Chondrocyte (in vitro differentiated cells): ENCODE data around the gene UVRAG. TPM values are rescaled to one million over a fixed set of nuclear protein-coding genes. Genes with fewer than 3 reads are reported as not detected.
"Not testable (repeated sequence)": the region's sequence is repeated elsewhere in the genome, so short reads cannot be mapped to it uniquely, and the experiment has no call there.

Experiments used
- DNase-seq: peaks from one replicate; pipeline ENCODE4 v3.0.0; 2021; ENCODE audit warnings: mixed read lengths, low spot score
- H3K27ac Mint-ChIP-seq: one replicate; pipeline ENCODE4 v1.8.0; 2021; ENCODE audit warnings: mild to moderate bottlenecking, moderate library complexity, mixed read lengths; ENCODE audit not compliant: unreplicated experiment
- H3K27me3 Mint-ChIP-seq: 2 replicates; pipeline ENCODE4 v1.8.0; 2021; ENCODE audit warnings: low read depth, mixed read lengths
- H3K36me3 Mint-ChIP-seq: 2 replicates; pipeline ENCODE4 v1.8.0; 2021; ENCODE audit warnings: low read depth, mixed read lengths
- H3K4me1 Mint-ChIP-seq: 2 replicates; pipeline ENCODE4 v1.8.0; 2021; ENCODE audit warnings: low read depth, mild to moderate bottlenecking, mixed read lengths
- H3K4me3 Mint-ChIP-seq: one replicate; pipeline ENCODE4 v1.8.0; 2021; ENCODE audit warnings: mild to moderate bottlenecking, moderate library complexity, mixed read lengths; ENCODE audit not compliant: unreplicated experiment
- H3K9me3 Mint-ChIP-seq: 2 replicates; pipeline ENCODE4 v1.8.0; 2021; ENCODE audit warnings: low read depth, mixed read lengths
- total RNA-seq: library from RNA; stranded (reverse); gene quantifications from 3 replicates; pipeline ENCODE4 v1.2.1, GENCODE V29; 2021
- TF ChIP-seq, protein P1 (sequence below): fragments of 200-600 bp; sonication (generic); IDR thresholded peaks from 2 replicates; pipeline ENCODE4 v1.5.0; 2021; ENCODE audit warnings: antibody characterized with exemption, mild to moderate bottlenecking, moderate library complexity

The UVRAG gene
- total RNA-seq, 1 donor from 2014 or later: 16.9 TPM

DNA sequence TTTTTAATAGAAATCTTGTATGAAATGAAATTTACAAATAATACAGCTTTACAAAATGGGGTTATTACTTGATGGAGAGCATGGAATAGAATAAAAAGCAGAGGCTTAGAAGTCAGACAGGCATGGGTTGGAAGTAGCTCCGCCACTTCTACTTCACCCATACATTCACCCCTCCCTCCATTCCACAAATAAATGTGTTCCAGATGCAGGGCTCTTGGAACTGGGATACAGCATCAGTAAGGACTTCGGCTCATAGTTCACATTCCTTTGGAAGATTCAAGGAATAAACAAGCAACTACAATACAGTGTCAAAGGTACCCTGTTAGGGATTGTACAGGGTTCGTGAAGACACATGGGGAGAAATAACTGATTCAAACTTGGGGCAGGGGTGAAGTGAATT, 234.5 kb downstream of the UVRAG start:
- no peak for DNase-seq
- Mint-ChIP-seq H3K27ac (no peak overlapping the region), H3K4me3 (no peak overlapping the region), H3K4me1 (peaks cover 80% of the 10 kb centered on the region), H3K27me3 (no peaks in the 10 kb centered on the region), H3K9me3 (no peaks in the 10 kb centered on the region), H3K36me3 (peaks cover 8% of the 10 kb centered on the region)
- TF ChIP-seq, protein P1, sequence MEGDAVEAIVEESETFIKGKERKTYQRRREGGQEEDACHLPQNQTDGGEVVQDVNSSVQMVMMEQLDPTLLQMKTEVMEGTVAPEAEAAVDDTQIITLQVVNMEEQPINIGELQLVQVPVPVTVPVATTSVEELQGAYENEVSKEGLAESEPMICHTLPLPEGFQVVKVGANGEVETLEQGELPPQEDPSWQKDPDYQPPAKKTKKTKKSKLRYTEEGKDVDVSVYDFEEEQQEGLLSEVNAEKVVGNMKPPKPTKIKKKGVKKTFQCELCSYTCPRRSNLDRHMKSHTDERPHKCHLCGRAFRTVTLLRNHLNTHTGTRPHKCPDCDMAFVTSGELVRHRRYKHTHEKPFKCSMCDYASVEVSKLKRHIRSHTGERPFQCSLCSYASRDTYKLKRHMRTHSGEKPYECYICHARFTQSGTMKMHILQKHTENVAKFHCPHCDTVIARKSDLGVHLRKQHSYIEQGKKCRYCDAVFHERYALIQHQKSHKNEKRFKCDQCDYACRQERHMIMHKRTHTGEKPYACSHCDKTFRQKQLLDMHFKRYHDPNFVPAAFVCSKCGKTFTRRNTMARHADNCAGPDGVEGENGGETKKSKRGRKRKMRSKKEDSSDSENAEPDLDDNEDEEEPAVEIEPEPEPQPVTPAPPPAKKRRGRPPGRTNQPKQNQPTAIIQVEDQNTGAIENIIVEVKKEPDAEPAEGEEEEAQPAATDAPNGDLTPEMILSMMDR: no peak

DNA sequence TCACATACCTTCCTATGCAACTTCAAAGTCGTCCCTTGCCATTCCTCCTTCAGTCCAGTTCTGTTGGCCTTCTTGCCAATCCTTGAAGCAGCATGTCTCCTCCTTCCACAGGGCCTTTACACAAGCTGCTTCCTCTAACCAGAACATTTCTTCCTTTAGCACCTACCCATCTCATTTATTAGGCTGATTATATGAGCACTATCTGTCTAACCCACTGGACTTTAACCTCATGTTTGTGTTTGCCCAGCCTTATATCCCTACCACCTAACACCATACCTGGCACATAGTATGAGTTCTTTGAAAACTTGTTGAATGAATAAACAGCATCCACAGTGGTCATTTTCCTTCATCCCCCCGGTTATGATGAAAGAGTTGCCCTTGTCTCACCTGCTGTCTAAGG, 236.9 kb downstream of the UVRAG start:
- Mint-ChIP-seq H3K27me3 (no peaks in the 10 kb centered on the region), H3K4me1 (peaks cover 66% of the 10 kb centered on the region), H3K36me3 (peaks cover 8% of the 10 kb centered on the region), H3K27ac (peak overlapping the region; percentile 34), H3K4me3 (no peak overlapping the region), H3K9me3 (no peaks in the 10 kb centered on the region)
- DNase-seq: no peak
- TF ChIP-seq, protein P1: no peak

DNA sequence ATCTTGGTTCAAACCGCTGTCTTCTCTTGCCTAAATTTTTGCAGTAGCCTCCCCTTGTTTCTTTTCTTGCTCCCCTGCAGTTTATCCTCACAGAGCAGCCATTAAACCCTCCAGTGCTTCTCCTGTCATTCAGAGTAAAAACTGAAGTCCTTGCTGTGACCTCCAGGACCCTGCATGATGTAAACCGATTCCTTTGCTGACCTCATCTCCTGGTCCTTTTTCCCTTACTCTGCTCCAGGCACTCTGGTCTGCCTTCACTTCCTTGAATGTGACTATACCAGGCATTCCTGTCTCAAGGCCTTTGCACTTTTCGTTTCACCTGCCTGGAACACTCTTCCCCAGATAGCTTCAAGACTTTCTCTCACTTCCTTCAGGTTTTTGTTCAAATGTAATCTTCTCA, 239.3 kb downstream of the UVRAG start:
- Mint-ChIP-seq H3K27me3 (no peaks in the 10 kb centered on the region), H3K9me3 (no peaks in the 10 kb centered on the region), H3K27ac (no peak overlapping the region), H3K4me1 (peaks cover 52% of the 10 kb centered on the region), H3K4me3 (no peak overlapping the region), H3K36me3 (peaks cover 8% of the 10 kb centered on the region)
- TF ChIP-seq, protein P1: no peak
- no peak for DNase-seq

DNA sequence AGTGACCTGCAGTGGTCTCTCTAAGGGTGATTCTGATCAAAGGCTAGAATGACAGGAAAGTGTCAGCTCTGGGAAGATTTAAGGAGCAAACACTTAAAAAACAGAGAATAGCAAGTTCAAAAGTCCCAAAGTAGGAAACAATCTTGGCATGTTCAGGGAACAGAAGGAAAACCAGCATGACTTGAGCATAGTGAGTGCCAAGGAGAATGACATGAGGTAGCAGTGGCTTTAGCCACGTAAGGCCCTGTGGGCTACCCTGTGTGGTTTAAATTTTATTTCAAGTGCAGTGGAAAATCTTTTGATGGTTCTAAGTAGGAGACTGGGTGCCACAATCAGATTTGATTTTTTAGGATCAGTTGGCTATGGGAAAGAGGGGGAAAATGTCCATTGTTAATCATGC, 241.9 kb downstream of the UVRAG start:
- no peak for DNase-seq
- Mint-ChIP-seq H3K4me3 (no peak overlapping the region), H3K4me1 (peaks cover 30% of the 10 kb centered on the region), H3K9me3 (no peaks in the 10 kb centered on the region), H3K27ac (no peak overlapping the region), H3K27me3 (no peaks in the 10 kb centered on the region), H3K36me3 (peaks cover 14% of the 10 kb centered on the region)
- TF ChIP-seq, protein P1: no peak

DNA sequence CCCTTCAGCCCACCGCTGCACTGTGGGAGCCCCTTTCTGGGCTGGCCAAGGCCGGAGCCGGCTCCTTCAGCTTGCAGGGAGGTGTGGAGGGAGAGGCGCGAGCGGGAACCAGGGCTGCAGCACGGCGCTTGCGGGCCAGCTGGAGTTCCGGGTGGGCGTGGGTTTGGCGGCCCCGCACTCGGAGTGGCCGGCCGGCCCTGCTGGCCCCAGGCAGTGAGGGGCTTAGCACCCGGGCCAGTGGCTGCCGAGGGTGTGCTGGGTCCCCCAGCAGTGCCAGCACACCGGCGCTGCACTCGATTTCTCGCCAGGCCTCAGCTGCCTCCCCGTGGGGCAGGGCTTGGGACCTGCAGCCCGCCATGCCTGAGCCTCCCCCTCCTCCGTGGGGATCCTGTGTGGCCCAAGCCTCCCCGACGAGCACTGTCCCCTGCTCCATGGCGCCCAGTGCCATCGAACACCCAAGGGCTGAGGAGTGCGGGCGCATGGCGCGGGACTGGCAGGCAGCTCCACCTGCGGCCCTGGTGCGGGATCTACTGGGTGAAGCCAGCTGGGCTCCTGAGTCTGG, 245.5 kb downstream of the UVRAG start:
- not testable (repeated sequence) for H3K27me3 Mint-ChIP-seq, H3K27ac Mint-ChIP-seq, H3K9me3 Mint-ChIP-seq, DNase-seq, H3K36me3 Mint-ChIP-seq, H3K4me3 Mint-ChIP-seq
- H3K4me1 Mint-ChIP-seq: peaks cover 21% of the 10 kb centered on the region

DNA sequence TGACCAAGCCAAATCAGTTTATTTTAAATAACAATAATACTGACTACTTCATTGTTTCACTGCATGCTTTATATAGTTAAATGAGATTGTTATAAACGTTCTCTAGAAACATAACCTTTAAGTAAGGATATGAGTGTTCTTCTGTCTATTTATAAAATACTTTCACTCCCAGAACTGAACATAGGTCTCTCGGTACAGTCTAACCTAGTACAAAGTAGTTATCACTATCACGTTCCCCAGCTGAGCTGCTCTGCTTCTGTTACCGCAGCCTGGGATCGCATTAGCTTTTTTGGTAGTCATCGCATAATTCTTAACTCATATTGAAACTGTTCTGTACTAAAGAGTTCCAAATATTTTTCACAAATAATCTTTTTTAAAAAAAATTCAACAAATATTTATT, 247.7 kb downstream of the UVRAG start:
- Mint-ChIP-seq H3K9me3 (no peaks in the 10 kb centered on the region), H3K4me1 (peaks cover 8% of the 10 kb centered on the region), H3K36me3 (peaks cover 13% of the 10 kb centered on the region), H3K4me3 (no peak overlapping the region), H3K27me3 (no peaks in the 10 kb centered on the region), H3K27ac (no peak overlapping the region)
- TF ChIP-seq, protein P1: no peak
- no peak for DNase-seq
